Panc1 (cell line): ENCODE data around the gene STARD13. TPM values are rescaled to one million over a fixed set of nuclear protein-coding genes. Genes with fewer than 3 reads are reported as not detected.

Experiments
- ATAC-seq: fragments of 200-7000 bp; cut with Tn5 transposase; 2 replicates; pipeline ENCODE4 v1.9.1; 2020; ENCODE audit warnings: mild to moderate bottlenecking, moderate library complexity
- BruUV-seq: library from RNA; stranded (reverse); fragments of 400-500 nt; replicated peaks from 2 replicates; lab custom pipeline; 2021; lab: Mats Ljungman, UMichigan
- CTCF ChIA-PET: fragments of 300-600 bp; sonication (Branson Sonifier 250); formaldehyde crosslinking; loops from one replicate; lab custom pipeline; 2022; ENCODE audit warnings: antibody characterized with exemption; lab: Charles Lee
- POLR2A ChIA-PET: fragments of 300-600 bp; sonication (Branson Sonifier 250); formaldehyde crosslinking; loops from one replicate; lab custom pipeline; 2022; ENCODE audit warnings: antibody characterized with exemption; lab: Charles Lee
- DNase-seq: peaks from one replicate; pipeline ENCODE4 v3.0.0-alpha.2; 2010; ENCODE audit warnings: low read depth, low spot score
- H3K27ac ChIP-seq: 2 replicates; pipeline ENCODE4 v1.5.1; 2011; ENCODE audit warnings: mild to moderate bottlenecking, low read length, inconsistent platforms
- H3K27me3 ChIP-seq: fragments of 200-500 bp; sonication (Bioruptor generic); 2 replicates; pipeline ENCODE4 v1.6.0; 2014; ENCODE audit warnings: low read length, inconsistent platforms; ENCODE audit not compliant: control insufficient read depth, insufficient read depth
- H3K36me3 ChIP-seq: fragments of 200-500 bp; sonication (Bioruptor generic); 2 replicates; pipeline ENCODE4 v1.5.1; 2014; ENCODE audit warnings: inconsistent platforms, mild to moderate bottlenecking, low read length, moderate library complexity; ENCODE audit not compliant: control insufficient read depth, insufficient read depth
- H3K4me1 ChIP-seq: 2 replicates; pipeline ENCODE4 v1.5.1; 2011; ENCODE audit warnings: inconsistent platforms, mild to moderate bottlenecking, low read length, moderate library complexity; ENCODE audit not compliant: control insufficient read depth, insufficient read depth
- H3K4me3 ChIP-seq, 2 experiments: 2 replicates each; pipeline ENCODE4 v1.5.1; 2011 to 2012; ENCODE audit warnings: low read depth in 2 of 2, low read length in 2 of 2, mild to moderate bottlenecking in 2 of 2, inconsistent platforms in 1 of 2, moderate library complexity in 1 of 2
- H3K9me3 ChIP-seq: fragments of 200-500 bp; sonication (Bioruptor generic); 2 replicates; pipeline ENCODE4 v1.5.1; 2014; ENCODE audit warnings: low read depth, mild to moderate bottlenecking, inconsistent platforms, low read length, moderate library complexity; ENCODE audit not compliant: control insufficient read depth, insufficient read depth
- POLR2AphosphoS5 ChIP-seq: IDR thresholded peaks from 2 replicates; pipeline ENCODE4 v1.6.1; 2012; ENCODE audit warnings: mild to moderate bottlenecking, low read depth, low read length, moderate library complexity
- SIN3A ChIP-seq: IDR thresholded peaks from 2 replicates; pipeline ENCODE4 v1.6.1; 2012; ENCODE audit warnings: low read depth, mild to moderate bottlenecking, low read length, moderate library complexity, borderline replicate concordance; ENCODE audit not compliant: insufficient read depth
- TCF7L2 ChIP-seq: IDR thresholded peaks from 2 replicates; pipeline ENCODE4 v1.6.1; 2011; ENCODE audit warnings: mild to moderate bottlenecking, low read depth, low read length, inconsistent platforms
- in situ Hi-C: cut with HindIII; loops from 2 replicates; pipeline ENCODE4 v1.10.0; 2016; ENCODE audit warnings: low sequenced_read_pairs, low pct_unique_long_range_greater_than_20kb
- intact Hi-C: fragments of 100-400 bp; cut with micrococcal nuclease; formaldehyde crosslinking; loops from one replicate; pipeline ENCODE4 v1.10.0; 2022; ENCODE audit not compliant: unreplicated experiment
- total RNA-seq: library from RNA; stranded (reverse); gene quantifications from one replicate; pipeline ENCODE4 v1.2.1, GENCODE V29; 2021; ENCODE audit not compliant: unreplicated experiment
- TF ChIP-seq, protein P1 (sequence below), 2 experiments: IDR thresholded peaks; 2 replicates each; pipeline ENCODE4 v1.6.1; 2011 to 2012; ENCODE audit warnings: low read depth in 2 of 2, control low read depth in 1 of 2, low read length in 1 of 2, mild to moderate bottlenecking in 1 of 2, moderate library complexity in 1 of 2; ENCODE audit not compliant: insufficient read depth in 1 of 2
- TF ChIP-seq, protein P2 (sequence below): fragments of 450-650 bp; IDR thresholded peaks from 2 replicates; pipeline ENCODE4 v1.5.1; 2017; ENCODE audit warnings: mild to moderate bottlenecking

The STARD13 gene
- total RNA-seq, 1 experiment from 2014 or later, result 6.5 TPM

DNA sequence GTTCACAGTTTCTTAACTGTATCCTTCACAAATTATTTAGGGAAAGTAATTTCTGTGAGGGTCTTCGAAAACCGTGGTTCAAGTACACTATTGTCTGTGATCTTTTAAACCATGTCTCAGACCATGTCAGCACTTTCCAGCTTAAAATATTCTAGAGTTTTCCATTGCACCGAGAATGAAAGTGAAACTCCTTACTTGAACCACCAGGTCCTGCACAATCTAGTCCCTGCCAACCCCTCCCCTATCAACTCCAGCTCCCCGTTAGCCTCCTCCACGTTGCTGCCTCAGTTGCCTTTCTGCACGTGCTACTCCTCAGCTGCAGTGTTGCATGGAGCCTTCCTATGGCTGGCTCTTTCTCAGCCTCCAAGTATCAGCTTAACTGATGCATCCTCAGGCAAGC is 7.2 kb upstream of the STARD13 start:
- POLR2A ChIA-PET, result no interaction called here
- ATAC-seq (no peak), DNase-seq (no peak)
- TF ChIP-seq, protein P1, sequence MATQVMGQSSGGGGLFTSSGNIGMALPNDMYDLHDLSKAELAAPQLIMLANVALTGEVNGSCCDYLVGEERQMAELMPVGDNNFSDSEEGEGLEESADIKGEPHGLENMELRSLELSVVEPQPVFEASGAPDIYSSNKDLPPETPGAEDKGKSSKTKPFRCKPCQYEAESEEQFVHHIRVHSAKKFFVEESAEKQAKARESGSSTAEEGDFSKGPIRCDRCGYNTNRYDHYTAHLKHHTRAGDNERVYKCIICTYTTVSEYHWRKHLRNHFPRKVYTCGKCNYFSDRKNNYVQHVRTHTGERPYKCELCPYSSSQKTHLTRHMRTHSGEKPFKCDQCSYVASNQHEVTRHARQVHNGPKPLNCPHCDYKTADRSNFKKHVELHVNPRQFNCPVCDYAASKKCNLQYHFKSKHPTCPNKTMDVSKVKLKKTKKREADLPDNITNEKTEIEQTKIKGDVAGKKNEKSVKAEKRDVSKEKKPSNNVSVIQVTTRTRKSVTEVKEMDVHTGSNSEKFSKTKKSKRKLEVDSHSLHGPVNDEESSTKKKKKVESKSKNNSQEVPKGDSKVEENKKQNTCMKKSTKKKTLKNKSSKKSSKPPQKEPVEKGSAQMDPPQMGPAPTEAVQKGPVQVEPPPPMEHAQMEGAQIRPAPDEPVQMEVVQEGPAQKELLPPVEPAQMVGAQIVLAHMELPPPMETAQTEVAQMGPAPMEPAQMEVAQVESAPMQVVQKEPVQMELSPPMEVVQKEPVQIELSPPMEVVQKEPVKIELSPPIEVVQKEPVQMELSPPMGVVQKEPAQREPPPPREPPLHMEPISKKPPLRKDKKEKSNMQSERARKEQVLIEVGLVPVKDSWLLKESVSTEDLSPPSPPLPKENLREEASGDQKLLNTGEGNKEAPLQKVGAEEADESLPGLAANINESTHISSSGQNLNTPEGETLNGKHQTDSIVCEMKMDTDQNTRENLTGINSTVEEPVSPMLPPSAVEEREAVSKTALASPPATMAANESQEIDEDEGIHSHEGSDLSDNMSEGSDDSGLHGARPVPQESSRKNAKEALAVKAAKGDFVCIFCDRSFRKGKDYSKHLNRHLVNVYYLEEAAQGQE (IDR thresholded peaks at IDR 0.05; ENCODE audit: insufficient read depth in 1 of 2, low read depth in 2 of 2, low read length in 1 of 2), result no peak
- no peak for TF ChIP-seq SIN3A
- no peak for TF ChIP-seq TCF7L2
- TF ChIP-seq, protein P2, sequence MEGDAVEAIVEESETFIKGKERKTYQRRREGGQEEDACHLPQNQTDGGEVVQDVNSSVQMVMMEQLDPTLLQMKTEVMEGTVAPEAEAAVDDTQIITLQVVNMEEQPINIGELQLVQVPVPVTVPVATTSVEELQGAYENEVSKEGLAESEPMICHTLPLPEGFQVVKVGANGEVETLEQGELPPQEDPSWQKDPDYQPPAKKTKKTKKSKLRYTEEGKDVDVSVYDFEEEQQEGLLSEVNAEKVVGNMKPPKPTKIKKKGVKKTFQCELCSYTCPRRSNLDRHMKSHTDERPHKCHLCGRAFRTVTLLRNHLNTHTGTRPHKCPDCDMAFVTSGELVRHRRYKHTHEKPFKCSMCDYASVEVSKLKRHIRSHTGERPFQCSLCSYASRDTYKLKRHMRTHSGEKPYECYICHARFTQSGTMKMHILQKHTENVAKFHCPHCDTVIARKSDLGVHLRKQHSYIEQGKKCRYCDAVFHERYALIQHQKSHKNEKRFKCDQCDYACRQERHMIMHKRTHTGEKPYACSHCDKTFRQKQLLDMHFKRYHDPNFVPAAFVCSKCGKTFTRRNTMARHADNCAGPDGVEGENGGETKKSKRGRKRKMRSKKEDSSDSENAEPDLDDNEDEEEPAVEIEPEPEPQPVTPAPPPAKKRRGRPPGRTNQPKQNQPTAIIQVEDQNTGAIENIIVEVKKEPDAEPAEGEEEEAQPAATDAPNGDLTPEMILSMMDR, result no peak
- CTCF ChIA-PET, result no interaction called here
- H3K36me3 ChIP-seq, result no peaks in the 10 kb centered on the region
- in situ Hi-C loops (no loop called here), intact Hi-C loops (no loop called here)
- no peaks in the 10 kb centered on the region for H3K9me3 ChIP-seq
- no TSS peak for BruUV-seq
- H3K27me3 ChIP-seq, result no peaks in the 10 kb centered on the region
- H3K27ac ChIP-seq, result no peak overlapping the region
- no peaks in the 10 kb centered on the region for H3K4me1 ChIP-seq
- H3K4me3 ChIP-seq, result no peak overlapping the region

DNA sequence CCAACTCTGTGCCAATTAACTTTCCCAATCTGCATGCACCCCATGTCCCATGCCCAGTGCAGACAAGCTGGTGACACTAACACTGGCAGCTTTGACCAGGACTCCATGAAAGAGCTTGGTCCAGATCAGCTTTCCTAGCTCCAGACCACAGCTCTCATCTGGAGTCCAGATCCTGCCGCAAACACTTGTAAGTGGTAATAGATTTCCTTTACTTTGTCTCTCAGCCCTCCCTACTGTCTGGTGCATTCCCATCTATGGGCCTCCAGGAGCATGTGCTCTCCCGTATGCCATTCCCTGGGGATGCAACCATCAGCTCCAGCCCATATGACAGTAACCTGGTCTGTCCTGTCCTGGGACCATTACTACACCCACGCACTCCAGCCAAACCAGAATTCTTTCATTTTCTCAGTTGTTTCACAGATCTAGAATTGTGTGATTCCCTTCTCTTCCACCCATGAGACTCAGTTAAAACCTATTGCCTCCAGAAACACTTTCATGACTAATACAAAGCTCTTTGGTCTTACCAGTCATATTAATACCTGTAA is 4.9 kb upstream of the STARD13 start:
- no peak for DNase-seq
- Histone ChIP-seq H3K4me1 (peaks cover 6% of the 10 kb centered on the region; the same call in 1 of the 2 replicates), H3K36me3 (no peaks in the 10 kb centered on the region), H3K27ac (no peak overlapping the region), H3K4me3 (no peak overlapping the region), H3K9me3 (no peaks in the 10 kb centered on the region), H3K27me3 (no peaks in the 10 kb centered on the region)
- ChIA-PET POLR2A (no interaction called here), CTCF (no interaction called here)
- BruUV-seq, result no TSS peak
- ATAC-seq, result no peak
- TF ChIP-seq, protein P2, result no peak
- TF ChIP-seq SIN3A (no peak), TCF7L2 (no peak), POLR2AphosphoS5 (no peak)
- TF ChIP-seq, protein P1 (IDR thresholded peaks at IDR 0.05; ENCODE audit: insufficient read depth in 1 of 2, low read depth in 2 of 2, low read length in 1 of 2), result no peak
- intact Hi-C loops, result no loop called here
- in situ Hi-C loops, result no loop called here
